SU-DHL-6 (cell line): ENCODE results near the gene DGKB.

Source experiments
- EZH2phosphoT487 ChIP-seq: fragments of 200-600 bp; sonication (generic), shearing (Covaris generic); conservative IDR thresholded peaks from 2 replicates; pipeline ENCODE4 v1.6.1; 2018; ENCODE audit warnings: mild to moderate bottlenecking, antibody characterized with exemption, low read length, moderate library complexity, mixed read lengths
- TF ChIP-seq, protein P1 (sequence below): fragments of 200-600 bp; sonication (generic); IDR thresholded peaks from one replicate; pipeline ENCODE4 v1.5.1; 2017; ENCODE audit warnings: antibody characterized with exemption, mild to moderate bottlenecking, low read length, moderate library complexity; ENCODE audit not compliant: insufficient read depth, poor library complexity, severe bottlenecking

- TF ChIP-seq EZH2phosphoT487: no peak
- TF ChIP-seq, protein P1, sequence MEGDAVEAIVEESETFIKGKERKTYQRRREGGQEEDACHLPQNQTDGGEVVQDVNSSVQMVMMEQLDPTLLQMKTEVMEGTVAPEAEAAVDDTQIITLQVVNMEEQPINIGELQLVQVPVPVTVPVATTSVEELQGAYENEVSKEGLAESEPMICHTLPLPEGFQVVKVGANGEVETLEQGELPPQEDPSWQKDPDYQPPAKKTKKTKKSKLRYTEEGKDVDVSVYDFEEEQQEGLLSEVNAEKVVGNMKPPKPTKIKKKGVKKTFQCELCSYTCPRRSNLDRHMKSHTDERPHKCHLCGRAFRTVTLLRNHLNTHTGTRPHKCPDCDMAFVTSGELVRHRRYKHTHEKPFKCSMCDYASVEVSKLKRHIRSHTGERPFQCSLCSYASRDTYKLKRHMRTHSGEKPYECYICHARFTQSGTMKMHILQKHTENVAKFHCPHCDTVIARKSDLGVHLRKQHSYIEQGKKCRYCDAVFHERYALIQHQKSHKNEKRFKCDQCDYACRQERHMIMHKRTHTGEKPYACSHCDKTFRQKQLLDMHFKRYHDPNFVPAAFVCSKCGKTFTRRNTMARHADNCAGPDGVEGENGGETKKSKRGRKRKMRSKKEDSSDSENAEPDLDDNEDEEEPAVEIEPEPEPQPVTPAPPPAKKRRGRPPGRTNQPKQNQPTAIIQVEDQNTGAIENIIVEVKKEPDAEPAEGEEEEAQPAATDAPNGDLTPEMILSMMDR: no peak
Measured at GRCh38 chr7:14687241-14687640, 215.3 kb downstream of the DGKB start.
